ENCODE data around the gene VRTN. TPM values are rescaled to one million over a fixed set of nuclear protein-coding genes. Genes with fewer than 3 reads are reported as not detected.
"Not testable (repeated sequence)": the region's sequence is repeated elsewhere in the genome, so short reads cannot be mapped to it uniquely, and the experiment has no call there.

VRTN gene
- total RNA-seq = not detected

DNA sequence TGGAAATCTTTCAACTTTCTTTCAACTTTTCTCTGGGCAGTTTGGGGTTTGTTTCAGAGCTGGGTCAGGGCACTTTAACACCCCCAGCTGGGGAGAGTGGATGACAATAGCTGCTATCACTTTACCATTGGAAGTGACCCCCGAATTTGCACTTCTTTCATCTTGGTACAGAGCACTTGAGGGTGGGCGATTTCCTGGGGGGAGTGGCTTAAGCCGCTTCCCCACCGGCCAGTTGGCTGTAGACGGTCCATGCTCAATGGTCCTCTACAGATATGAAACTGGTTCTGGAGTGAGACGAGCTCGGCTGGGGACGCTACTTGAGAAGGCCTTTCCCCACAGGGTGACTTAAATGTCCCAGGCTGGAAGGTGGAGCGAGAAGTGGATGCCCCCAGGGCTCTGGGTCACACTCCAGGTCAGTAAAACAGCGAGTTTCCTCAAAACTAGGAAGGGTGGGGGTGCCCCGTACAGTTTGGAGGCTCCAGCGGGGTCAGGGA is at the start of gene VRTN:
Gene VRTN (plus strand): TSS at position 231 of the 494 bp plus-strand sequence. CDS start 8,313 bp downstream, outside the sequence.
- DNase-seq (ENCODE audit: low spot score in 2 of 2) (no peak), ATAC-seq (no peak)
- no peaks in the 10 kb centered on the region for H3K9me3 Mint-ChIP-seq
- H3K27ac Mint-ChIP-seq = no peak within 1 kb of the TSS
- no peaks in the 10 kb centered on the region for H3K36me3 Mint-ChIP-seq

- ATAC-seq (peak in 1 of 2 donors; percentile 13), DNase-seq (ENCODE audit: low spot score in 2 of 2) (no peak)
- Mint-ChIP-seq H3K9me3 (no peaks in the 10 kb centered on the region), H3K27ac (peak overlapping the region; percentile 38 to 60), H3K36me3 (peaks cover 14 to 17% of the 10 kb centered on the region in 2 donors)
Observed at GRCh38 chr14:74299061-74299545, 49.2 kb upstream of the VRTN start.

- Mint-ChIP-seq H3K9me3 (no peaks in the 10 kb centered on the region), H3K27ac (peak overlapping the region; percentile 87 to 92), H3K36me3 (peaks cover 14 to 17% of the 10 kb centered on the region in 2 donors)
- ATAC-seq (no peak), DNase-seq (ENCODE audit: low spot score in 2 of 2) (no peak)
Observed at GRCh38 chr14:74301594-74302151, 46.6 kb upstream of the VRTN start.

DNA sequence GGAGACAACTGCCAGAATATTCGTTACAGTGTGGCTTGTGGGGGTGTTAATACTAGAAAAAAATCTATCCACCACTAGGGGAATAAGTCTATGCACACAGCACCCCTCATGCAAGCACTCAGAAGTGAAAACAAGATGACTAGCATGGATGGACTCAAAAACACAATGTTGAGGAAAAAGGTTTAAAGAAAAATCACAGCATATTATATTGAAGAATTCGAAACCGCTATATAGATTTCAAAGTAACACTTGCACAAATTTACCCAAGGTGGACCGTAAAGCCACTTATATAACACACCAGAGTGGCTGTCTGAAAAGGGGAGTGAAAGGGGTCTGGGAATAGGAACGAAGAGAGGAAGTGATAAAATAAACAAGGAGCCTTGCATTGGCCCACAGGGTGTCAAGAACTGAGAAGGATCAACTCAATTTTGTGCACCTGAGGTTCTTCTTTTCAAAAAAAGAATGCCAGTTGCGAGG is 46.1 kb upstream of the VRTN start:
- peak in 1 of 2 donors; percentile 15 for DNase-seq (ENCODE audit: low spot score in 2 of 2)
- peak; percentile 57 to 69 for ATAC-seq
- Mint-ChIP-seq H3K9me3 (no peaks in the 10 kb centered on the region), H3K36me3 (peaks cover 14 to 17% of the 10 kb centered on the region in 2 donors), H3K27ac (peak overlapping the region; percentile 87 to 92)

DNA sequence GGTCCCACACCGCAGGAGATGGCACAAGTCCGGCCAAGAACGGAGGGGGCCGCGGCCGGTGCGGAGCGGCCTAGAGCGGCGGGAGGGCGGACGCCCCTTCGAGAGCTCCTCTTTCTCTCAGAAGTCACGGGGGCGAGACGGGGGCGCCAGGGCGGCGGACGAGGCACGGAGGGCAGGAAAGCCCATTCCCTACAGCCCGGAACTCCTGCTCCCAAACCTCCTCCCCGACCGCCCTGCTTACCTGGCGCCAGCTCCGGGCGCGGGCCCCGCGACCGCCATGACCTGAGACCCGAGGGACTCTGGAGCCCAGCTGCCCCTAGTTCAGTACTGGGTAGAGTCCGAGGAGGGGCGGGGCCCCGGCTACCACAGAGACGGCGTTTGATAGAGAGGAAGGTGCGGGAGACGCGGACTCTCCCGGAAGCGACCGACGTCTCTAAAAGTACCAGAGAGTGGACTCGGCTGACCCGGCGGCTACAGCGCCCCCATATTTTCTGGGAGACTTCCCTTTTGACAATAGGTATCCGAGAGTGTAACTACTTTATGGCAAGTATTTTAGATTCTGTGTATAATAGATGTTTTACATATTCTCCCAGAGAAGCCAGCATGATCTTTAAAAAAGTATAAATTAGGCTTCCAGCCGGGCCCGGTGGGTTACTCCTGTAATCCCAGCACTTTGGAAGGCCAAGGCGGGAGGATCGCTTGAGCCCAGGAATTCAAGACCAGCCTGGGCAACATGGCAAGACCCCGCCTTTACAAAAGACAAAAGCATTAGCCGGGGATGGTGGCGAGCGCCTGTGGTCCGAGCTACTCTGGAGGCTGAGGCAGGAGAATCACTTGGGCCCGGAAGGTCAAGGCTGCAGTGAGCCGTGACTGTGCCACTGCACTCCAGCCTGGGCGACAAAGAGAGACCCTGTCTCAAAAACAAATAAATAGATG is 45.4 kb upstream of the VRTN start, which contains the start of gene ABCD4:
Gene ABCD4 (minus strand): TSS at position 301 of the 936 bp plus-strand sequence. CDS start 22 bp downstream, at position 279.
- DNase-seq (ENCODE audit: low spot score in 2 of 2) (peak; percentile 82 to 89), ATAC-seq (peak; percentile 95 to 98)
- Mint-ChIP-seq H3K9me3 (no peaks in the 10 kb centered on the region), H3K27ac (peak within 1 kb of the TSS; percentile 87 to 92), H3K36me3 (peaks cover 13 to 14% of the 10 kb centered on the region in 2 donors)

- H3K27ac Mint-ChIP-seq = no peak overlapping the region
- no peaks in the 10 kb centered on the region for H3K36me3 Mint-ChIP-seq
- no peaks in the 10 kb centered on the region for H3K9me3 Mint-ChIP-seq
- ATAC-seq = no peak
- DNase-seq (ENCODE audit: low spot score in 2 of 2) = no peak
Observed at GRCh38 chr14:74308695-74309094, 39.6 kb upstream of the VRTN start.

- DNase-seq (ENCODE audit: low spot score in 2 of 2) (no peak), ATAC-seq (no peak)
- no peaks in the 10 kb centered on the region for H3K9me3 Mint-ChIP-seq
- H3K36me3 Mint-ChIP-seq = no peaks in the 10 kb centered on the region
- no peak overlapping the region for H3K27ac Mint-ChIP-seq
Observed at GRCh38 chr14:74309125-74310022, 38.9 kb upstream of the VRTN start.

DNA sequence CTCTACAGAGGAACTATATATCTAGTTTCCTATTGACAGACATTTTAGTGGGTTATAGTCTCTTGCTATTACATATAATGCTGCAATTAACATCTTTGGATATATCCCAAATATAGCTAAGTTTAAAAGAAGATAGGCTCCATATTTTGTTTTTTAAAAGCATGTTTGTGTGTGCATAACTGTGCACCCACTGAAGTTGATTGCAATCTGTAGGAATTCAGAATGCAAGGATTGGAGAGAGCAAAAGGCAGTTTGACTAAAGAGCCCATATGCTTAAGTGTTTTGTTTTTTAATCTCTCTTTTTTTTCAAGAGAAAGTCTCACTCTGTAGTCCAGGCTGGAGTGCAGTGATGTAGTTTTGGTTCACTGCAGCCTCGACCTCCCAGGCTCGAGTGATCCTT is 36.1 kb upstream of the VRTN start:
- DNase-seq (ENCODE audit: low spot score in 2 of 2) = no peak
- ATAC-seq = no peak
- Mint-ChIP-seq H3K36me3 (no peaks in the 10 kb centered on the region), H3K27ac (no peak overlapping the region), H3K9me3 (no peaks in the 10 kb centered on the region)

- Mint-ChIP-seq H3K27ac (no peak overlapping the region), H3K36me3 (no peaks in the 10 kb centered on the region), H3K9me3 (no peaks in the 10 kb centered on the region)
- ATAC-seq (no peak), DNase-seq (ENCODE audit: low spot score in 2 of 2) (no peak)
Observed at GRCh38 chr14:74313601-74314000, 34.7 kb upstream of the VRTN start.

- H3K36me3 Mint-ChIP-seq = no peaks in the 10 kb centered on the region
- ATAC-seq (no peak), DNase-seq (ENCODE audit: low spot score in 2 of 2) (no peak)
- no peaks in the 10 kb centered on the region for H3K9me3 Mint-ChIP-seq
- no peak overlapping the region for H3K27ac Mint-ChIP-seq
Observed at GRCh38 chr14:74314576-74314975, 33.7 kb upstream of the VRTN start.

DNA sequence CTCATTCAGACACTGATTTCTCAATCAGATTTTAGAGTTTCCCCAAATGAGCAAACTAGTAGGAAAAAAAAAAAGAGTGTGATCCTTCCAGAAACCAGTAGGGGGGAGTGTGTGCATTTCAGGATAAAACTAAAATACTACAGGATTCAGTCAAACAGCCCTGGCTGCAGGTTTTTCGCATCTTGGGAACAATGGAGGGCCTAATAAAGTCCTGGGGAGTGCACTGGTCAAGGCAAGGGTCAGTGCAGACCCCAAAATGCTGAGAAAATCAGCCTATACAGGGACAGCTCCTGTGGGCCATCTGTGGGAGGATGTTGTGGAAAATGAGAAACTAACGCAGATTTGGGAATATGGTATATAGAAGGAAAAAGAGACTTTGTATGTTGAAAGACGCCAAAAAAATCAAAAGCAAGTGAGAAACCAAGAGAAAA is 23.3 kb upstream of the VRTN start:
- Mint-ChIP-seq H3K27ac (no peak overlapping the region), H3K36me3 (no peaks in the 10 kb centered on the region), H3K9me3 (no peaks in the 10 kb centered on the region)
- DNase-seq (ENCODE audit: low spot score in 2 of 2) = no peak
- ATAC-seq = no peak

DNA sequence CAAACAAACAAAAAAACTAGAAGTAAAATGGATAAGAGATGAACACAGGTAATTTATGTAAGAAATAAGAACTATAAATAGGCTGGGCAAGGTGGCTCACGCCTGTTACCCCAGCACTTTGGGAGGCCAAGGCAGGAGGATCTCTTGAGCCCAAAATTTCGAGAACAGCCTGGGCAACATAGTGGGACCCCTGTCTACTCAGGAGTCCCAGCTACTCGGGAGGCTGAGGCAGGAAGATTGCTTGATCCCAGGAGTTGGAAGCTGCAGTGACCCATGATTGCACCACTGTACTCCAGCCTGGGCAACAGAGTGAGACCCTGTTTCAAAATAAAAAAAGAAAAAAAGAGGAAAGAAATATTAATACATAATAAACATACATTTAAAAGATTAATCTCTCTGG is 22.8 kb upstream of the VRTN start:
- H3K27ac Mint-ChIP-seq = no peak overlapping the region
- H3K36me3 Mint-ChIP-seq = no peaks in the 10 kb centered on the region
- ATAC-seq (no peak), DNase-seq (ENCODE audit: low spot score in 2 of 2) (no peak)
- H3K9me3 Mint-ChIP-seq = no peaks in the 10 kb centered on the region

DNA sequence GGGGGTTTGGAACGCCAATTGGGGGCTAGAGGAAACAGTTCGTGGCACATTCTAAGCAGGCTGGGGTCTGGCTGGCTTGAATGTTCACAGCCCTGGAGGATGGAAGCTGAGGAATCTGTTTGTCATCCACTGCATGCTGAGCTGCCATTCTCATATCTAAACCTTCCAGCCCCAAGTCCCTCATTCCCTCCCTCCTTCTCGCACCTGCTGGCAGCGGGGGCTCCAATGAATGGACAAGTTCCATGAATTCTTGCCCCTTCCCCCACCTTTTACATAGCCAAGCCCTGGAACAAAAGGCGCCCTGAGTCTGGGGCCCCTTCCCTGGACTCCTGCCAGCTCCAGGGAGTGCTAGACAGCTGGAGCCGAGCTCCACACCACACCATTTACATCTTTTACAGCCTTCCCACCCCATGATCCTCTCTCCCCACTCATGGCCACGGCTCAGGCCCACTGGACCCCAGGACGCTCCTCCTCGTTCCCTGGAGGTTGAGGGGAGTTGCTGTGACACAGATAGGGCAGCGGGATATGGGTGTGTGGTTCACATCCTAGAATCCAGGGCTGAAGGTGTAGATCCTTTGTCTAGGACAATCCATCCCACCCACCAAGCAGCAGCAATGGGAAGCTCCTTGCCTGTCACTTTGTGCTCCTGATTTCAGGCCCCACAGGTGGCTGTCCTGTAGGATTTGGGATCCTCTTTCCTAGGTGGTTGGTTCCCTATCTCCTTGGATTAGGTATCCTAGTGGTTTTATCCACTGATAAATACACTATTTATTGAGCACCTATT is 21.7 kb upstream of the VRTN start:
- ATAC-seq (no peak), DNase-seq (ENCODE audit: low spot score in 2 of 2) (no peak)
- no peaks in the 10 kb centered on the region for H3K36me3 Mint-ChIP-seq
- H3K27ac Mint-ChIP-seq = no peak overlapping the region
- no peaks in the 10 kb centered on the region for H3K9me3 Mint-ChIP-seq

- not testable (repeated sequence) for ATAC-seq
Observed at GRCh38 chr14:74329950-74330552, 18.2 kb upstream of the VRTN start.

GRCh38 chr14:74333909-74334308 is 14.4 kb upstream of the VRTN start:
- H3K27ac Mint-ChIP-seq = no peak overlapping the region
- no peak for ATAC-seq
- H3K9me3 Mint-ChIP-seq = no peaks in the 10 kb centered on the region
- H3K36me3 Mint-ChIP-seq = no peaks in the 10 kb centered on the region
- DNase-seq (ENCODE audit: low spot score in 2 of 2) = no peak

More at GRCh38 chr14:74329950-74330552, 18.2 kb upstream of the VRTN start:
- not testable (repeated sequence) for H3K27ac Mint-ChIP-seq; H3K36me3 Mint-ChIP-seq; DNase-seq (ENCODE audit: low spot score in 2 of 2); H3K9me3 Mint-ChIP-seq
